ENCODE results near the gene WASF2. TPM values are rescaled to one million over a fixed set of nuclear protein-coding genes. Genes with fewer than 3 reads are reported as not detected.

The WASF2 gene
- total RNA-seq, 1 experiment from 2014 or later, result 65.9 TPM

DNA sequence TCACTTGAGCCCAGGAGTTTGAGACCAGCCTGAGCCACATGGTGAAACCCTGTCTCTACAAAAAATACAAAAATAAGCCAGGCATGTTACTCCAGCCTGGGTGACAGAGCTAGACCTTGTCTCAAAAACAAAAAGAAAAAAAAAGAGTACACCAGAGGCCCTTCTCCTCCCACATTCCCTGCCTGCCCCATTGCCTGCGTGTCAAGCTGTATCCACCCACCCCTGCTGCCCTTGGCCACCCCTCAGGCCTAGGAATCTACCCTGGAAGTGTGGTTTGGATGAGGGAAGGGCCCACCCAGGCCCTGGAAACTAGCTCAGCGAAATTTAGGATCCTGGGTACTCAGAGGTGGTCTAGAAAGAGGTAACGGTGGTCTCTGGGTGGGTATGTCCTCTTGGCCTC, 25.7 kb upstream of the WASF2 start:
- no peaks in the 10 kb centered on the region for H3K9me3 ChIP-seq (ENCODE audit: control insufficient read depth, low read depth, low read length)
- no peak overlapping the region for H4K5ac ChIP-seq (ENCODE audit: insufficient read length, low read depth, low read length)
- no peak for DNase-seq
- H3K4me3 Mint-ChIP-seq, result no peak overlapping the region
- no peaks in the 10 kb centered on the region for H4K20me1 ChIP-seq (ENCODE audit: control insufficient read depth, insufficient read depth, insufficient read length)
- H3K27me3 ChIP-seq (ENCODE audit: insufficient read depth, low read length), result no peaks in the 10 kb centered on the region
- H3K4me2 ChIP-seq (ENCODE audit: insufficient read depth, insufficient read length, low read length), result no peak overlapping the region
- H3K4me1 ChIP-seq (ENCODE audit: insufficient read depth, low read length), result no peaks in the 10 kb centered on the region
- H3K27me3 Mint-ChIP-seq (ENCODE audit: low read depth), result no peaks in the 10 kb centered on the region
- no peaks in the 10 kb centered on the region for H3K9me3 Mint-ChIP-seq
- TF ChIP-seq, protein P1, sequence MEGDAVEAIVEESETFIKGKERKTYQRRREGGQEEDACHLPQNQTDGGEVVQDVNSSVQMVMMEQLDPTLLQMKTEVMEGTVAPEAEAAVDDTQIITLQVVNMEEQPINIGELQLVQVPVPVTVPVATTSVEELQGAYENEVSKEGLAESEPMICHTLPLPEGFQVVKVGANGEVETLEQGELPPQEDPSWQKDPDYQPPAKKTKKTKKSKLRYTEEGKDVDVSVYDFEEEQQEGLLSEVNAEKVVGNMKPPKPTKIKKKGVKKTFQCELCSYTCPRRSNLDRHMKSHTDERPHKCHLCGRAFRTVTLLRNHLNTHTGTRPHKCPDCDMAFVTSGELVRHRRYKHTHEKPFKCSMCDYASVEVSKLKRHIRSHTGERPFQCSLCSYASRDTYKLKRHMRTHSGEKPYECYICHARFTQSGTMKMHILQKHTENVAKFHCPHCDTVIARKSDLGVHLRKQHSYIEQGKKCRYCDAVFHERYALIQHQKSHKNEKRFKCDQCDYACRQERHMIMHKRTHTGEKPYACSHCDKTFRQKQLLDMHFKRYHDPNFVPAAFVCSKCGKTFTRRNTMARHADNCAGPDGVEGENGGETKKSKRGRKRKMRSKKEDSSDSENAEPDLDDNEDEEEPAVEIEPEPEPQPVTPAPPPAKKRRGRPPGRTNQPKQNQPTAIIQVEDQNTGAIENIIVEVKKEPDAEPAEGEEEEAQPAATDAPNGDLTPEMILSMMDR (conservative IDR thresholded peaks at IDR 0.05), result no peak
- peak overlapping the region in 1 of 3 experiments; percentile 36; a peak in 1 of 7 replicates for H3K27ac Mint-ChIP-seq
- no peak overlapping the region for H2AK5ac ChIP-seq (ENCODE audit: insufficient read length, low read length)
- H3K79me1 ChIP-seq (ENCODE audit: insufficient read depth, low read depth, low read length, poor library complexity, severe bottlenecking), result no peaks in the 10 kb centered on the region
- H3K56ac ChIP-seq (ENCODE audit: insufficient read length, low read depth, low read length), result no peak overlapping the region
- H3T11ph ChIP-seq (ENCODE audit: low read length), result no peak overlapping the region
- no peak overlapping the region for H3K23ac ChIP-seq (ENCODE audit: insufficient read length, low read depth, low read length)
- H4K8ac ChIP-seq (replicated peaks; ENCODE audit: insufficient read length, low read depth, low read length), result no peak overlapping the region
- H3K9ac ChIP-seq (ENCODE audit: extremely low read depth, insufficient read length, low read length), result no peak overlapping the region
- no peak overlapping the region for H2BK12ac ChIP-seq (ENCODE audit: insufficient read length, low read depth, low read length)
- no peak overlapping the region for H3K14ac ChIP-seq (ENCODE audit: insufficient read depth, low read length)
- no peak overlapping the region for H2BK15ac ChIP-seq (ENCODE audit: low read depth, low read length)
- no peak overlapping the region for H2BK120ac ChIP-seq (ENCODE audit: low read depth, low read length, poor library complexity, severe bottlenecking)
- H2BK20ac ChIP-seq (ENCODE audit: low read depth, low read length, poor library complexity, severe bottlenecking), result no peak overlapping the region
- H4K91ac ChIP-seq (ENCODE audit: insufficient read length, low read depth, low read length), result no peak overlapping the region
- no peak overlapping the region for H3K27ac ChIP-seq (ENCODE audit: insufficient read length, low read depth, low read length)
- WGBS (ENCODE audit: extremely low coverage, insufficient read length, low lambda C conversion rate), result no CpG with 5 or more reads among the region's 3 CpGs
- no peak overlapping the region for H2AFZ ChIP-seq (ENCODE audit: low read length)
- no peak overlapping the region for H3K4ac ChIP-seq (ENCODE audit: low read depth, low read length)
- H3K36me3 Mint-ChIP-seq (ENCODE audit: insufficient read depth in 1 of 3, low read depth in 3 of 3), result no peaks in the 10 kb centered on the region
- no peaks in the 10 kb centered on the region for H3K23me2 ChIP-seq (ENCODE audit: insufficient read length, low read depth, low read length, poor library complexity, severe bottlenecking)
- no peak overlapping the region for H2BK5ac ChIP-seq (ENCODE audit: insufficient read length, low read length)
- peaks cover 17 to 33% of the 10 kb centered on the region in 2 experiments for H3K4me1 Mint-ChIP-seq
- no peak overlapping the region for H3K18ac ChIP-seq (ENCODE audit: insufficient read length, low read depth, low read length)
- H3K79me2 ChIP-seq (ENCODE audit: insufficient read depth, low read length), result no peaks in the 10 kb centered on the region
